ENCODE results near the gene SALL1.

DNA sequence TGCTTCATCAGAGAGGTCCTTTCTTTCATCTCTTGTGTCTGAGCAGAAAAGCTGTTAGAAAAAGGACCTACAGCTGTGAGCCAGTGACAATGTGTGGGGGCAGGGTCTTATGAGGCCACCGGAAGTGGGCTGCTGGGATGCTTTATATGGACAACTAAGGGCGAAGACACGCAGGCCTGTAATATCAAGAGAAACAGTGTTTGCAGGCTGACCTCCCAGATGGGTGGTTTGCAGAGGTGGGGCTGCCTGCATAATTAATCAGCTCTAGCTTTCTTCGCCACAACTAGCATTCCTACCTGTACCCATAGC is 30.4 kb upstream of the SALL1 start:
- TF ChIP-seq POLR2A (IDR thresholded peaks at IDR 0.05), result no peak
- TF ChIP-seq, protein P1, sequence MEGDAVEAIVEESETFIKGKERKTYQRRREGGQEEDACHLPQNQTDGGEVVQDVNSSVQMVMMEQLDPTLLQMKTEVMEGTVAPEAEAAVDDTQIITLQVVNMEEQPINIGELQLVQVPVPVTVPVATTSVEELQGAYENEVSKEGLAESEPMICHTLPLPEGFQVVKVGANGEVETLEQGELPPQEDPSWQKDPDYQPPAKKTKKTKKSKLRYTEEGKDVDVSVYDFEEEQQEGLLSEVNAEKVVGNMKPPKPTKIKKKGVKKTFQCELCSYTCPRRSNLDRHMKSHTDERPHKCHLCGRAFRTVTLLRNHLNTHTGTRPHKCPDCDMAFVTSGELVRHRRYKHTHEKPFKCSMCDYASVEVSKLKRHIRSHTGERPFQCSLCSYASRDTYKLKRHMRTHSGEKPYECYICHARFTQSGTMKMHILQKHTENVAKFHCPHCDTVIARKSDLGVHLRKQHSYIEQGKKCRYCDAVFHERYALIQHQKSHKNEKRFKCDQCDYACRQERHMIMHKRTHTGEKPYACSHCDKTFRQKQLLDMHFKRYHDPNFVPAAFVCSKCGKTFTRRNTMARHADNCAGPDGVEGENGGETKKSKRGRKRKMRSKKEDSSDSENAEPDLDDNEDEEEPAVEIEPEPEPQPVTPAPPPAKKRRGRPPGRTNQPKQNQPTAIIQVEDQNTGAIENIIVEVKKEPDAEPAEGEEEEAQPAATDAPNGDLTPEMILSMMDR (IDR thresholded peaks at IDR 0.05), result no peak

Measured in adrenal gland (tissue), 5 donors.